ENCODE measurements around the gene MRM1.

The MRM1 gene

GRCh38 chr17:36632916-36633771, 31.8 kb downstream of the MRM1 start:
- DNase-seq, result no peak

DNA sequence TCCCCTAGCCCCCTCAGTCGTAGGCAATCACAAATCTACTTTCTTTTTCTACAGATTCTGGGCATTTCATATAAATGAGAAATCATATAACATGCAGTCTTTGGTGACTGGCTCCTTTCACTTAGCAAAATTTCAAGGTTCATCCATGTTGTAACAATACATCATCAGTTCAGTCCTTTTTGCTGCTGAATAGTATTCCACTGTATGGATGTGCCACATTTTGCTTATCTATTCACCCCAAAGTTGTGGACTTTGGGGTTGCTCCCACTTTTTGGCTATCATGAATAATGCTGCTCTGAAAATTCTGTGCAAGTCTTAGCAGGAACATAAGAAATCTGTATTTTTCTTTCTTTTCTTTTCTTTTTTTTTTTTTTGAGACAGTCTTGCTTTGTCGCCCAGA, 39.0 kb downstream of the MRM1 start:
- DNase-seq, result no peak

- no peak for DNase-seq
These were observed 39.5 kb downstream of the MRM1 start for GRCh38 chr17:36640836-36641235.

- DNase-seq, result no peak
These were observed 40.0 kb downstream of the MRM1 start for GRCh38 chr17:36641331-36641876.

DNA sequence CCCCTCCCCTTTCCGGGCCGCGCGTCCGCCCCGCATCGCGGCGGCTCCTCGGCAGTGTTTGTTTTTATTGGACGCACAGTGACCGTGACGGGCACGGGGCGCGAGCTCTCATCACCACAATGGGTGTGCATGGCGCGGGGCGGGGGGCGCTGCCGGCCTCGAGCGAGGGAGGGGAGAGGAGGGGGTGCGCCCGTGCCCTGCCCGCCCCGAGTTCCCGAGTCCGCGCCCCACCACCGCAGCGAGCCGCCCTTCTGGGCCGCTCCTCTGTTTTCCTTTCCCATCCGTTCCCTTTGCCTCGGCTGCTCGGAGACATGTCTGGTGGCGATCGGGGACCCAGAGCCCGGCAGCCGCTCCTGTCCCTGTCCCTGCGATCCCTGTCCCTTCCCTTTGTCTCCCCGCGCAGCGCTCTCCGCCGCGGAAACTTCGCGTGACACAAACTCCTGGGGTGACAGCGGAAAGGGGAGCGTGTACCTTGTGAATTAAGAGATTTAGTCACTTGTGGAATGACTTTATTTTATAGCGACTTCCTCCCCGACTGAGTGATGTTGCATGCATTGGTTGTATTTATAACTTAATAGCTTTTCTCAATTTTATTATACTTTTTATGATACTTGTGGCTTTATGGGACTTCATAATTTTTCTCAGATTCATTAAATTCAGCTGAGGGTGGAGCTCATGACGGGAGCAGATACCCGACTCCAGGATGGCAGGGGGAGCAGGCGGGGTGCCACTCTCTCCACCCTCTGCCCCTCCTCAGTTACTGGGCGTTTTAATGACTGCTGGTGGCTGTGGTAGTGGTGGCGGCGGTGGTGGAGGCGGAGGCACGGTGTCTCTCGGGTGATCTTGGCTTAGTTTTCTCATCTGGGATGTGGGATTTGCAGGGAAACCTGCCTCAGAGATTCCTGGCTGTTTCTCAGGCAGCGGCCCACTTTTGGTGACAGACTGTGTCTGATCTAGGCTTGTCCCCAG, 40.8 kb downstream of the MRM1 start:
- DNase-seq, result no peak

DNA sequence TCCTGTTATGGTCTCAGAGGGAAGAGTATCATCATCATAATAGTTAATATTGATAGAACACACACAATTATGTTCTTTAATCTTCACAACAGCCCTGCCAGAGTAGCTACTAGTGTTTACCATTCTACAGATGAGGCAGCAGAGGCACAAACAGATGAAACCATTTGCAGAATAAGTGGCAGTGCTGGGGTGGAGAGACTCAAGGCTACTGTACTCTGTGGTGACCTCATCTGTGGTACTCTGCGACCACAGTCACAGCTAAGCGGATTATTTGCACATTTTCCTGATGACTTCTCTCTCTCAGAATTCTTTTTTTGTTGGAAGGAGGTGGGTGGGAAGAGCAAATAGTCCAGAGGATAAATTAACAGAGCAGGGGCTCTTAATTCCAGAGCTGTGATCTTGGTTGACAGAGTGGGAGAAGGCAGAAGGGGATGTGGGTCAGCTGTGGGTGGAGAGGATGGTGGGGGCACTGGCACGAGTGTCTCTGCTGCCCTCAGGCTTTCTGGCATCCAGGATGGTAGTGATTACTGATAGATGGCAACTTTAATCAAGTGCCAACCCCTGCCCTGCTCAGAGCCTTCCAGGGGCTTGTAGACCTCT, 41.8 kb downstream of the MRM1 start:
- no peak for DNase-seq

DNA sequence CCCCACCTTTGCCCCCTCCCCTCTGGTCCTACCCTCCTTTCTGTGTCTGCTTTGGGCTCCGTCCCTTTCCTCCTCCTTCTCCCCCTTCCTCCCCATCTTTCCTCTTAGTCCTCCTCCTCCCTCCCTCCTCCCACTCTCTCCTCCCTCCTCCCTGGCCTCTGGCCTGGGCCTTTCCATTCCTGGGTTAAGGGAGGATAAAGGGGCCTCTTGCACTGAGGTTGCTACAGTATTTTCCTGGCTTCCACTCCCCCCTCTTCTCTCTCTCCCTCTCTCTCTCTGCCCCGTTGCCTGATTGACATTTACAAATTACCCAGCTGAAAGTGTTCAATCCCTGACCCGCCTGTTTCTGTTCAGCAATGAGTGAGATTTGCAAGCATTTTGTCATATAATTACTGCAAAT, 44.0 kb downstream of the MRM1 start:
- no peak for DNase-seq

DNA sequence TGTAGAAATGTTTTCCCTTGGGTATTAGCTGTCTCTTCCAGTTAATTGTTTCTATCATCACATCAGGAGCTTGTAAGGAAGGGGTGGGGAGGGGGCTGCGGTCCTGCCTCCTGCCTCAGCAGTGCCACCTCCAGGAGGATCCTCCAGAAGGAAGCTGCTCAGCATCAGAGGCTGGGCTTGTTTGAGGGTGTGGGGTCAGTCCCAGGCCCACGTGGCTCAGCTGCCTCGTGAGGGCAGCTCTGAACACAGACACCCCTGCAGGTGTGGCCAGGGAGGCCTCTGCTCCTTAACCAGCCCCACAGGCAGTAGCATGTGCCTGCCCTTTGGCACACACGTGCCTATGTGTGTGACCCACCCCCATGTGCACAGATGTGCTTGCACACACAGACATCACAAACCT, 46.3 kb downstream of the MRM1 start:
- no peak for DNase-seq

DNA sequence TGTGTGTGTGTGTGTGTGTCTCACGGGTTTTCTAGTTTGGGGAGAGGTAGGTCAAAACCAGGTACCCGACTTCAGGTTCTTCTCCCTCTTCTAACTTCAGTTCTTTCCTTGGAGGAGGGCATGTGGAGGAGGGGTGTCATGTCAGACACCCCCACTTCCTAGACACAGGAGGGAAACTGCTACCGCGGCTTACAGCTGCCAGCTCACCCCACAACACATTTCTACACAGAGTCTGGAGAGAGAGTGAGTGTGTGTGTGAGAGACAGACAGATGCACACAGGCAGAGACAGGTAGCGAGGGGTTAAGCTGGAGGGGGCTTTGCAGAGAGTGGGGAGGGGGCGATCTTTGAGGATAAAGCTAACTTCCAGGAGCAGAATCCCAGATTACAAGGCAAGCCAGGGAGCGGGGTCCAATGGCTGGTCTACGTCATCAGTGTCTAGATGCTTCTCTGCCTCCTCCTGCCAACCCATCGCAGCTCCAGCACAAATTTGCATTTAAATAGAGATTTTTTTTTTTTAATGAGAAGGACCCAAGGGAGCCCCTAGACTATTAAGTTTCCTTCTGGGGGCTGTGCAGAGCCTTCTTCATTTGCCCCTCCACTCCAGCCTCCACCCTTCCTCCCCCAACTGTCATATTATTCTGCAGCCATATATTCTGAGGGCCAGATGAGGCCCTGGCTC, 48.9 kb downstream of the MRM1 start:
- DNase-seq, result no peak

GRCh38 chr17:36653374-36653773, 52.0 kb downstream of the MRM1 start:
- DNase-seq, result no peak

GRCh38 chr17:36653856-36654255, 52.5 kb downstream of the MRM1 start:
- no peak for DNase-seq

DNA sequence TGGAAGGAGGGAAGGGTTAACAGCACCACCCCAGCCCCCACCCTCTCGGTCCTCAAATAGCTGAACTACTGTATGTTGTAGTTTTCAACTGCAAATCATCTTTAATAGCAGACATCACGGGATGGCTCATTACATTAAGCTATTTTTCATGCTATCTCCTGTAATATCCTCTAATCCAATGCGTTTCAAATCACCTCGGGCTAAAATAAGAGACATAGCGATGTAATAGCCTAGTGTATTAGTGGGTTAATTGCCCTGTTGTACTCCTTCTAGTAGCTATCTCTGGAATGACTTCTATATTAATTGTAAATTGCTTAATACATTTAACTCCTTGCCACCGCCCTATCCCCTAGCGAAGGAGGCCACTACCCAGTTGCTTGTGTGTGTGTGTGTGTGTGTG, 54.3 kb downstream of the MRM1 start:
- no peak for DNase-seq

DNA sequence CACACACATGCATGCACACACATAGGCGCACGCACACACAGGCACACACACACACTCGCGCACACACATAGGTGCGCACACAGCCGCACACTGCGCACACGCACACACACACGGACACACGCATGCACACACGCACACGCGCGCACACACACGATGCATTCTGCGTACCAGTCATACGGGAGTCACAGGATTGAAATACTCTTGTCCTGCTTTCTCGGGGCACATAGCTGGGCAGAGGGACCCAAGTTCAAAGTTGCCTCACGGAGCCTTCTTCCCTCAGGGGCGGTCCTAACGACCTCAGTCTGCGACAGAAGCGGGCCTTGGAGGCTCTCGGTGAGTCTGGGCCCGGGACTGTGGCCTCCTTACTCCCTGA, 56.0 kb downstream of the MRM1 start:
- DNase-seq, result no peak

DNA sequence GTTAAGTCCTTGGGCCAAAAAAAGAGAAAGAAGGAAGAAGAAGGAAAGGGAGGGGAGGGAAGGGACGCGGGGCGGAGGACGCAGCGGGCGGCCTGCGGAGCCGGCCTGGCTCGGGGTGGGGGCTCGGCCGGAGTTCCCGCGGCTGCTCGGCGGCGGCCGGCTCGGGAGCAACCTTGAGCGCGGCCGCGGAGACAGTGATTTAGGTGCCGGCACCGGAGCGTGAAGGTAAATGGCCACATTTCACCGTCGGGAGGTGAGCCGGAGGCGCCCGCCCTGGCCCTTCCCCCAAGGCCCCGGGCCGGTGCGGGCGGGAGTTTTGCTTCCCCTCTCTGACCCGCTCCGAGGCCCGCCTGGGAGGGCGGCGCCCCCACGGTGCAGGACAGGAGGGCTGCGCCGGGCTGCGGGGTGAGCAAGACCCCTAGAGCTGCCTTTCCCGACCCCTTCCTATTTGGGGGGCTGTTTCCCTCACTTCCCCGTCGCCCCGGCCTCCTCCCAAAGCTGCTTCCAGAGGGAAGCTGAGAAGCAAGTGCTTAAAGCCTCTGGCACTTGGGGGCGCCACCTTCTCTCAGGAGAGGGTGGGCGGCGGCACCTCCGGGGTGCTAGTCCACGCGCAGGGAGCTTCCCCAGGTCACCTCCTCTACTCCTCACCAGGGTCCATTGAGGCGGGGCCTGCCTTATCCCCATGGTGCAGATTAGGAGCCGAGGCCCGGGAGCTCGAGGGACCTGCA, 56.5 kb downstream of the MRM1 start:
- no peak for DNase-seq
